Activated naive CD4-positive, alpha-beta T cell treated with anti-CD3 and anti-CD28 coated beads, Interleukin-2, amount 10 ng/mL, durations not matched to agents 7 days and 5 days (primary cell): ENCODE data around the gene PHACTR1.

ENCODE experiments used
- CTCF ChIA-PET: fragments of 350-600 bp; sonication (Branson Sonifier 250); formaldehyde crosslinking; loops from one replicate; lab custom pipeline; 2021; ENCODE audit warnings: antibody characterized with exemption; lab: Charles Lee
- DNase-seq: peaks from one replicate; pipeline ENCODE4 v3.0.0-alpha.2; 2020
- H3K27ac Mint-ChIP-seq: one replicate; pipeline ENCODE4 v1.8.0; 2021; ENCODE audit warnings: mild to moderate bottlenecking, moderate library complexity, mixed read lengths
- H3K27me3 Mint-ChIP-seq: one replicate; pipeline ENCODE4 v1.8.0; 2021; ENCODE audit warnings: mild to moderate bottlenecking, mixed read lengths
- H3K36me3 Mint-ChIP-seq: one replicate; pipeline ENCODE4 v1.8.0; 2021; ENCODE audit warnings: mixed read lengths
- H3K4me1 Mint-ChIP-seq: one replicate; pipeline ENCODE4 v1.8.0; 2021; ENCODE audit warnings: mixed read lengths
- H3K4me3 Mint-ChIP-seq: one replicate; pipeline ENCODE4 v1.8.0; 2021; ENCODE audit warnings: mild to moderate bottlenecking, moderate library complexity, mixed read lengths
- H3K9me3 Mint-ChIP-seq: one replicate; pipeline ENCODE4 v1.8.0; 2021; ENCODE audit warnings: mixed read lengths

Gene PHACTR1

DNA sequence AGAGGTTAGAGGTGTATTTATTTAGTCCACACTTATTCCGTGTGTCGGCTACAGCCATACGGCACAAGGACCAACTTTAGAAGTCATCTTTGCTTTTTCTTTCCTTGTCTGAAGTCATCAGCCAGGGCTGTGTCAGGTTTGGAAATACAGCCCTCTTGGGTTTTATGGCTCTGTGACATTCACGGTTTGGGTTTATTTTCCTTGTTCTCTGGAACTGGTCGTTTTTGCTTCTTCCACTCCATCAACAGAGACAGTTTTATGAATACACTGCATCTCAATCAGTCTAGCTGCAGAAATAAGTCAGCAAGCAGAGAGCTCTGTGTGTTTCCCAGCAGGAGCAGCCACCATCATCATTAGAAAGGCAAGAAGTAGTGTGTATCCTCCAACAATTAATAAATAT, 479.2 kb downstream of the PHACTR1 start:
- no peak for DNase-seq
- H3K27me3 Mint-ChIP-seq: peaks cover 13% of the 10 kb centered on the region
- no peak overlapping the region for H3K27ac Mint-ChIP-seq
- H3K4me1 Mint-ChIP-seq: no peaks in the 10 kb centered on the region
- no peak overlapping the region for H3K4me3 Mint-ChIP-seq
- H3K36me3 Mint-ChIP-seq: no peaks in the 10 kb centered on the region
- CTCF ChIA-PET: interaction anchor here (1.1 to 2.5 kb wide), 2 partner anchors 133 to 135 kb away, joined by 7 to 12 read pairs; partner anchors contain the start of gene TBC1D7
- no peaks in the 10 kb centered on the region for H3K9me3 Mint-ChIP-seq

DNA sequence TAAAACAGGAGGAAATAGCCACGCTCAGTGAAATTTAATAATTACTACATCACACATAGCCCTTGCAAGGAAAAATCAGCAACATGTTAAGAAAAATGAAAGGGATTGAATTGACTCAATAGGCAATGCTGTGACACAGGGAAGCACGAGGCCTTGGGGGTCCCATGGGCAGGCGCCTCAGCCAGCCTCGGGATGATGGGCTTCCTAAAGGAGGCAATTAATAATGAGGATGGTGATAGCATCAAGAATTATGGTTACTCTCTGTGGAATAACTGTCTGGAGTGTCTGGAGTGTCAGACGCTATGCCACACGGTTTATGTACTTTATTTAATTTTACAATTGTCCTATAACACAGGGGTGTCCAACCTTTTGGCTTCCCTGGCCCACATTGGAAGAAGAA, 481.6 kb downstream of the PHACTR1 start:
- H3K9me3 Mint-ChIP-seq: no peaks in the 10 kb centered on the region
- no peak overlapping the region for H3K27ac Mint-ChIP-seq
- H3K36me3 Mint-ChIP-seq: no peaks in the 10 kb centered on the region
- no peak overlapping the region for H3K4me3 Mint-ChIP-seq
- peaks cover 6% of the 10 kb centered on the region for H3K27me3 Mint-ChIP-seq
- H3K4me1 Mint-ChIP-seq: no peaks in the 10 kb centered on the region
- DNase-seq: no peak
- CTCF ChIA-PET: interaction anchor here (0.7 kb wide), 1 partner anchor 371 kb away, joined by 3 read pairs; no protein-coding TSS in a partner anchor

DNA sequence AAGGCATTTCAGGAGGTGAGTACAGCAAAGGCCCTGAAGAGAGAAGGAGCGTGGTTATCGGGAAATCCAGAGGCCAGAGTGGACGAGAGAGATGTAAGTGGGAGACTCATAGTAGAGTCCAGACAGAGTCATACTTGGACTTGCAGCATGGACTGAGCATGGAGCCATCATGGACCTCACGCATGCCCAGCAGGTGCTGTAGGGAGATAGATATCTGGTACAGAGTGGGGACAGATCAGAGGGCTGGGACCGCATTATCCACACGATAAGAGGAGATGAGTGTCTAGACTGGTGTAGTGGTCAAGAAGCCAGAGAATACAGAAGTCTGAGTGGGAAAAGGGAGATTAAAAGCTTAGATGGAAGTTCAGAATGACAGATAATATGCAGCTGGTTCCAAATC, 484.8 kb downstream of the PHACTR1 start:
- Mint-ChIP-seq H3K4me1 (no peaks in the 10 kb centered on the region), H3K4me3 (no peak overlapping the region), H3K36me3 (no peaks in the 10 kb centered on the region), H3K27ac (no peak overlapping the region), H3K27me3 (peaks cover 5% of the 10 kb centered on the region), H3K9me3 (no peaks in the 10 kb centered on the region)
- no peak for DNase-seq
- CTCF ChIA-PET: no interaction called here

DNA sequence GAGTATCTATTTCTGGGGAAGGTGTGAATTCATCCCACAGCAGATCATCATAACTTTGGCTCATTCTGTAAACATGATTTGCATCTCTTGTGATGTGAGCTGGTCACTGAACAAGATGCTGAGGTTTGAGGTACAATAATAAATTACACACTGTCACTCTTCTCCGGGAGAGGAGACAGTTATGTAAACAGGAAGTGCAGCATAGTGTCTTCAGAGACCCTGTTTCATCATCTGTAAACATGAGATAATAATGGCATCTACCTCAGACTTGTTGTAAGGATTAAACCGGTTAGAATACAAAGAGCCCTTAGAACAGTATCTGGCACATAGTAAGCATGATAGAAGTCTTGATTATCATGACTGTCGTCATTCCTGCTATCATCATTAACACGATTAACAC, 486.6 kb downstream of the PHACTR1 start:
- Mint-ChIP-seq H3K4me1 (no peaks in the 10 kb centered on the region), H3K27me3 (peaks cover 8% of the 10 kb centered on the region), H3K36me3 (no peaks in the 10 kb centered on the region), H3K27ac (no peak overlapping the region), H3K4me3 (no peak overlapping the region), H3K9me3 (no peaks in the 10 kb centered on the region)
- no peak for DNase-seq
- CTCF ChIA-PET: interaction anchor here (1.6 kb wide), 1 partner anchor 15 kb away, joined by 6 read pairs; no protein-coding TSS in a partner anchor

DNA sequence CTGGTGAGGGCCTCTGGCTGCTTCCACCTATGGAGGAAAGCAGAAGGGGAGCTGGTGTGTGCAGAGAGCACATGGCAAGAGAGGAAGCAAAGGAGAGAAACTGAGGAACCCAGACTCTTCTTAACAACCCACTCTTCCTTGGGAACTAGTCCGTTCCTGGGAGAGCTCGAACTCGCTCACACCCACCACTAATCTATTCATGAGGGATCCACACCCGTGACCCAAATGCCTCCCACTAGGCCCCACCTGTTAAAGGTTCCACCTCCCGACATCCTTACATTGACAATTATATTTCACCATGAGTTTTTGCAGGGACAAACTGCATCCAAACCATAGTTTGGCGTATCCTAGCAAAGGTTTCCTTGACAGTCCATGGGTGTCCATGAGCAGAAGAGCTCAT, 488.5 kb downstream of the PHACTR1 start:
- no peak overlapping the region for H3K4me3 Mint-ChIP-seq

DNA sequence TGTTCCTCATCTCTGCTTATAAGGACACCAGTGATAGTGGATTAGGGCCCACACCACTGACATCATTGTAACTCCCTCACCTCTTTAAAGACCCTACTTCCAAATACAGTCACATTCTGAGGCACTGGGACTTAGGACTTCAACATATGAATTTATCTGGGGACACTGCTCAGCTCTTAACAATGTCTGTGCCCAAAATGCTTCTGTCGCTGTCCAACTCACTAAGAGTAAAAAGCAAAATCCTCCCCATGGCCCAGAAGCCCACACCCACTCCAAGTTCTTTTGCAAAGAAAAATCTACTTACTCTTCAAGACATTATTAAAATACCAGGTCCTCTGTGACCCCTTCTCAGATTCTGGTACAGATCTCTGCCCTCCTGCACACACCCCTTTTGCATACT, 495.5 kb downstream of the PHACTR1 start:
- H3K4me1 Mint-ChIP-seq: peaks cover 2% of the 10 kb centered on the region
- H3K27ac Mint-ChIP-seq: no peak overlapping the region

More for the DNA sequence above, 488.5 kb downstream of the PHACTR1 start:
- Mint-ChIP-seq H3K4me1 (no peaks in the 10 kb centered on the region), H3K9me3 (no peaks in the 10 kb centered on the region), H3K36me3 (no peaks in the 10 kb centered on the region), H3K27ac (no peak overlapping the region), H3K27me3 (peaks cover 12% of the 10 kb centered on the region)
- no peak for DNase-seq
- CTCF ChIA-PET: no interaction called here

DNA sequence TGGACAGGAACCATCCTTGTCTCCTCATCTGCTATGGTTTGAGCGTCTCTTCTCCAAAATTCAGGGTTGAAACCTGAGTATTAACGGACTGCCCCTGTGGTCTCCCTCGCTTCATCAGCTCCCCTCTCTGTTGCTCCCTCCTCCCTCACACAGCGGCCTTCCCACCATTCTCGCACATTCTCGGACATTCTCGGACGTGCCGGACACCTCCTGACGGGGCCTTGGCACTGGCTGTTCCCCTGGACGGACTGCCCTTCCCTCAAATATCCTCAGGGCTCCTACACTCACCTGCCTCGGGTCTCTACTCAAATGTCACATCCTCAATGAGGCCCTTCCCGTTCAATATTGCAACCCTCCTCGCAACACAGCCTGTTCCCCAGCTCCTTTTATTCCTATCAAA, 496.0 kb downstream of the PHACTR1 start:
- CTCF ChIA-PET: no interaction called here
- no peak for DNase-seq
- H3K36me3 Mint-ChIP-seq: no peaks in the 10 kb centered on the region
- H3K4me3 Mint-ChIP-seq: no peak overlapping the region
- H3K27ac Mint-ChIP-seq: no peak overlapping the region
- peaks cover 5% of the 10 kb centered on the region for H3K4me1 Mint-ChIP-seq
- peaks cover 6% of the 10 kb centered on the region for H3K27me3 Mint-ChIP-seq
- no peaks in the 10 kb centered on the region for H3K9me3 Mint-ChIP-seq

More for the DNA sequence above, 495.5 kb downstream of the PHACTR1 start:
- H3K36me3 Mint-ChIP-seq: no peaks in the 10 kb centered on the region
- DNase-seq: no peak
- H3K9me3 Mint-ChIP-seq: no peaks in the 10 kb centered on the region
- H3K4me3 Mint-ChIP-seq: no peak overlapping the region
- peaks cover 7% of the 10 kb centered on the region for H3K27me3 Mint-ChIP-seq
- CTCF ChIA-PET: no interaction called here

DNA sequence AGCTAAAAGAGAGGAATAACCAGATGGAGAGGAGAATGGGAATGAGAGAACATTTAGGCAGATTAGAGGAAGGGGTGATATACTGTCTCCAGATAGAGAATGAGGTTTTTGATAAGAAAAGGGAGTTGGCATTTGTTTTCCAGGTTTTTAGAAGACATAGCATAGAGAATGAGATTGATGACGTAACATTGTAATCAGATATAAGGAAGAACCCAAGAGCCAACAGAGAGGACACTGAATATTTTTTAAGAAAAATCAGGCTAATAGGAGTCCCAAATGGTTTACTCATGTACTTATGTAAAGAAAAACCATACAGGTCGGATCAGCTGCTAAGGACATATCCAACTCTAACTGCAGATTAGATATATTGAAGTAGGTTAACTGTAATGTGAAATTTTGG, 498.8 kb downstream of the PHACTR1 start:
- Mint-ChIP-seq H3K36me3 (no peaks in the 10 kb centered on the region), H3K9me3 (no peaks in the 10 kb centered on the region), H3K4me3 (no peak overlapping the region), H3K27me3 (no peaks in the 10 kb centered on the region), H3K27ac (no peak overlapping the region), H3K4me1 (peaks cover 5% of the 10 kb centered on the region)
- no peak for DNase-seq
- CTCF ChIA-PET: no interaction called here

DNA sequence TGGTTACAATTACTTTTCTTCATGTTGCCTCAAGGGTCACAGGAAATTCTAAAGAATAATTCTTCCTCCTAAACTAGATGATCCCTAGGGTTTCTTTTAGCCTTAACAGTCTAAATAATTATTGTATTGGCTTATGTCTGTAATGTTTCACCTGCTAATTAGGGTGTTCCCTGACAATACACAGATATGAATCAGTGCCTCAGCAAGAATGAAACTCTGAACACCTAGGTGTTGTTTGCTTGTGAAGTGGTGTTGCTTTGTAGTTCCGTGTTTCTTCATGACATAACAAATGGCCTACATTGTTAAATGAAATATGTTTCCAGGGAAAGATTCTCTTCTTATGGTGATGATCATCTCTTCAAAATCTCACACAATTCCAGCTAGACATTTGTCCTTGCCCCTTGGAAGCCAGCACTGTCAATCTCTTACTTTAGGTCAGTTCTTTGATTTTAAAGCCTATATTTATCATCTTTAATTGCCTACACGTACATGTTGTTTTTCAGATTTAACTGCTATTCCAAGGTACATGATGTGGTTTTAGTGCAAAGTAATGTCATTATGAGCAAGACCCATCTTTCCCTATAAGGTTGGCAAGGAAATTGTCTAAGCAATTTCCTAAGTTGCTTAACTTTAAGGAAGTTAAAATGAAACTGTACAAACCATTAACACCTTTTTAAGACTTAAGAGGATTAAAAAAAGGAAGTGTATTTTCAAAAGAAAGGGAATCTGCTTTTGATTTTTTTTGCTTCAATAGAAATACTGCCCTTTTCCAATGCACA, 499.9 kb downstream of the PHACTR1 start:
- peaks cover 5% of the 10 kb centered on the region for H3K4me1 Mint-ChIP-seq
- H3K36me3 Mint-ChIP-seq: no peaks in the 10 kb centered on the region
- no peak overlapping the region for H3K27ac Mint-ChIP-seq
- H3K4me3 Mint-ChIP-seq: no peak overlapping the region
- no peaks in the 10 kb centered on the region for H3K9me3 Mint-ChIP-seq
- no peaks in the 10 kb centered on the region for H3K27me3 Mint-ChIP-seq
- no peak for DNase-seq
- CTCF ChIA-PET: no interaction called here

DNA sequence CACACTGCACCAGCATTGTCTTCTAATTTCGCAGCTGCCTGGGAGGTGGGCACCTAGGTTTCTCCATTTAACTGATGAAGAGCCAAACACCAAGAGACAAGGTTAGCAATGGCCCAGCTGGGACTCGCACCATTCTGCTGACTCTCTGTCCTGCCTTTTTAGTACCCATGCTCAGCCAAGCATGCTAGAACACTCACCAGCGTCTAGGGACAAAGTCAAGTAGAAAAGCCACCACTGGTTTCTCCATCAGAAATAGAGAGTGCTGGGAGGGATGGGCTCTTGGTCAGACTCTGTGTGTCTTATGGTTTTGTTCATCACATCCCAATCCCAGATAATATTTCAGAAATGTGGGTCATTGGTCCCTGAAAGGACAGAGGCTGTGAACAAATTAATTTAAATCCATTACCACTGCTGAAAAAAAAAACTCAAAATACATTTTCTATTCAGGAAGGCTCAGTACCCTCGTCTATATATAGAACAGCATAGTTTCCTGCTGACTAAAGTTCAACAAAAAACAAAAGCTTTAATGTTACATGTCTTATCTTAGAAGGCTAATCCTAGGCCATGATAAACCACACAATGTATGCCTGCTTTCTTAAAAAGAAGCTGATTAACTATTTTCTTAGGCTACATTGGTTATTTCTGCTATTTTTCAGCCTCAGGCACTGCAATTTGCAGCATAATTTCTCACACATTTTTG, 500.8 kb downstream of the PHACTR1 start:
- Mint-ChIP-seq H3K27ac (no peak overlapping the region), H3K4me3 (no peak overlapping the region), H3K4me1 (peaks cover 5% of the 10 kb centered on the region), H3K9me3 (no peaks in the 10 kb centered on the region), H3K27me3 (no peaks in the 10 kb centered on the region), H3K36me3 (no peaks in the 10 kb centered on the region)
- no peak for DNase-seq
- CTCF ChIA-PET: interaction anchor here (1.2 kb wide), 1 partner anchor 144 kb away, joined by 3 read pairs; no protein-coding TSS in a partner anchor

DNA sequence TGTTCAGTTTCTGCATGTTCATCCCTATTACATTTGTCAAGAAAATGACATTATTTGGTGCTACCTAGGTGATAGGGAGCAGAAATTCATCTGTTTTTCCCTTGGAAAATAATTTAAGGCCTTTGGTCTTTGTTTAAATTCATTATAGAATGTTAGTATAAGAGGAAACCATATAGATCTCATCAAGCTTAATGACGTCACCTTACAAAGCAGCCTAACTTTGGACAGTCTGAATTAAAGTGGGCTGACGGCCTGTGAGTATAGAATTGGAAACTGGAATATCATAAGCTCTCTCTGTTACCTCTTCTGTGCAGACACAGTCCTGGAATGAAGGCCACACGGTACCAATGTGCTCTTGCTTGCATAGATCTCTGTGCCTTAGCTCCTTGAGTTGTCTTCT, 503.7 kb downstream of the PHACTR1 start:
- Mint-ChIP-seq H3K27ac (no peak overlapping the region), H3K4me3 (no peak overlapping the region), H3K27me3 (no peaks in the 10 kb centered on the region), H3K36me3 (no peaks in the 10 kb centered on the region), H3K9me3 (no peaks in the 10 kb centered on the region), H3K4me1 (peaks cover 5% of the 10 kb centered on the region)
- CTCF ChIA-PET: no interaction called here
- no peak for DNase-seq

DNA sequence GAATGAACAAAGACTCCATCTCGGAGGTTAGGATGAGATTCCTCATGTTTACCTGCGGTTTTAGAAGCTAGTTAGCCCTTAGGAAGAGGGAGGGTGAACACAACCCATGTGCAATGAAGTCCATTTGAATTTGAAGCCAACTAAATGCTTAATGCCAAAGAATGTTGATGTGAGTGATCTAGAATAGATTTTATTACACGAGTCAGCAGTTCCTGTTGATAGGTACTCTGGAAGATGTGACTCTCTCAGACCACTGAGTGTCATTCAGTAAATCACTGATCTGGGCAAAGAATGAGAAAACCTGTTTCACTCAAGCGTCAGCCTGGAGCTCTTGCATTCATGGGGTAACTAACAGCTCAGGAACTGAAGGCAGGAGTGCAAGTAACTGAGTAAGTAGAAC, 505.5 kb downstream of the PHACTR1 start:
- no peak for DNase-seq
- no peaks in the 10 kb centered on the region for H3K9me3 Mint-ChIP-seq
- H3K27ac Mint-ChIP-seq: no peak overlapping the region
- no peaks in the 10 kb centered on the region for H3K27me3 Mint-ChIP-seq
- CTCF ChIA-PET: no interaction called here
- no peaks in the 10 kb centered on the region for H3K36me3 Mint-ChIP-seq
- peaks cover 3% of the 10 kb centered on the region for H3K4me1 Mint-ChIP-seq
- no peak overlapping the region for H3K4me3 Mint-ChIP-seq

DNA sequence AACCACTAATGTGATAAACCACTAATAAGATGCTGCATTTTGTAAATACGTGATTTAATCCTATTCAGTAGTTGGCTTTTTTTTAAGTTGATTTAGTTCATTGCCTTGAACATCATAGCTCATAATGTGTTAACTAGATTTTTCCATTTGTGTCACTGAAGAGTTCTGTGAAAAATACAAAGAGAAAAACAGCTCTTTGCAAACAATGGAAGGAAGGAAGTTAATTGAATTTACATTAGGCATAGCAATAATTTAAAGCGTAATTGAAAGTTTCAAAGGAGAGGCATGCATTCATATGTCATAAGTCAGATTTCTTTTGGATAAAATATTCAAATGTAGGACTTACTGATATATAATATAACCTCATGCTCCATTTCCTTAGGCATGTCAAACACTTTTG, 509.5 kb downstream of the PHACTR1 start:
- CTCF ChIA-PET: no interaction called here
- Mint-ChIP-seq H3K4me1 (peaks cover 17% of the 10 kb centered on the region), H3K9me3 (no peaks in the 10 kb centered on the region), H3K4me3 (no peak overlapping the region), H3K27me3 (peaks cover 19% of the 10 kb centered on the region), H3K36me3 (no peaks in the 10 kb centered on the region), H3K27ac (no peak overlapping the region)
- DNase-seq: no peak

DNA sequence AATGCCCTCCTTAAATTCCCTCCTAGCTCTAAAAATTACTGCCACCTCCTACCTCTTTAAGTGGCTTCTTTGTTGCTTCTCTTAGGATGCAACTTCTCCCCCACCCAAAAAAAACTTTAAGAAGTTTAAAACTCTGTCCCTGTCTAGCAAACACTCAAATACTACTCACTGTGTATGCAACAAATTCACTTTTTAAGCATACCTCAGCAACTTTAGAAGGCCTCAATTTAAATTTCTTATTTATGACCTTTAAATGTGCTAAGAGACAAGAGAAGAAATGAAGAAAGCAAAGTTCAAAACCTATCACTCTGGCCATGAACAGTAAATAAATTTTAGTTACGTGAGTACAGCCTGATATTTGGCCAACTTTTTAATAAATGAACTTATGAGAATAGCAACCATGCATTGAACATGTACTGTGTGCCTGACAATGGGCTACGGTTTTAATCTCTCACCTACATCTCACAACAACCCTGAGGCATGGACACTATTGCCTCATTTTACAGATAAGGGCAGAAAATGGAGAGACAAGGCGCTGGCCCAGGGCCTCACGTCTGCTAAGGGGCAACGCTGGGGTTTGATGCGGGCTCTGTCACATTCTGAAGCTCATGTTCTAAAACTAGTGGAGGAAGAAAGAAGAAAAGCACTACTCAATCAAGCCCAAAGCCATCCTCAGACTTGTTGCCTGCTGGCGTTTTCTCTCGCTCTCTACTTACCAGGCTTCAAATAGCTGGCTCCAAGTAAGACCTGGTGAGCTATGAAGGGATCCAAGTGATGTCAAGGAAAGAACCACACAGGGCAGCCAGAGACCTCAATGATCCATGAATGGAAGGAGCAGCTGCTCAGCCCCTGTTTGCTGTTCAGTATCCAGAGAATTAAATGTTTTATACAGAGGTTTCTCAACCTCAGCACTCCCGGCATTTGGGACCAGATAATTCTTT, 512.0 kb downstream of the PHACTR1 start:
- no peaks in the 10 kb centered on the region for H3K9me3 Mint-ChIP-seq

More for the DNA sequence above, 512.0 kb downstream of the PHACTR1 start:
- Mint-ChIP-seq H3K4me3 (no peak overlapping the region), H3K36me3 (no peaks in the 10 kb centered on the region), H3K27me3 (peaks cover 24% of the 10 kb centered on the region), H3K4me1 (peaks cover 17% of the 10 kb centered on the region), H3K27ac (no peak overlapping the region)
- DNase-seq: no peak
- CTCF ChIA-PET: interaction anchor here (0.6 kb wide), 1 partner anchor 8 kb away, joined by 3 read pairs; no protein-coding TSS in a partner anchor
